HG02870 (cell line): ENCODE data around the gene TUBGCP6.
A peak's percentile ranks its signal among the peaks of the same experiment; 100 is the strongest.
"Not testable (repeated sequence)": the region's sequence is repeated elsewhere in the genome, so short reads cannot be mapped to it uniquely, and the experiment has no call there.

ENCODE experiments used
- ATAC-seq: cut with Tn5 transposase; IDR thresholded peaks from one replicate; pipeline ENCODE4 v1.9.1; 2021; ENCODE audit warnings: mild to moderate bottlenecking, moderate library complexity; ENCODE audit not compliant: unreplicated experiment

Gene TUBGCP6

GRCh38 chr22:50280708-50281383 lies 36.0 kb upstream of the TUBGCP6 start:
- ATAC-seq, result no peak

- ATAC-seq, result no peak
These were observed 35.3 kb upstream of the TUBGCP6 start for GRCh38 chr22:50280022-50280707.

- no peak for ATAC-seq
These were observed 34.3 kb upstream of the TUBGCP6 start for GRCh38 chr22:50278956-50279619.

- ATAC-seq, result no peak
These were observed 33.6 kb upstream of the TUBGCP6 start for GRCh38 chr22:50278461-50278860.

- ATAC-seq, result no peak
These were observed 32.9 kb upstream of the TUBGCP6 start for GRCh38 chr22:50277761-50278160.

GRCh38 chr22:50276143-50276542 lies 31.3 kb upstream of the TUBGCP6 start:
- ATAC-seq, result peak; percentile 44

- no peak for ATAC-seq
These were observed 30.6 kb upstream of the TUBGCP6 start for GRCh38 chr22:50275181-50276055.

- no peak for ATAC-seq
These were observed 29.9 kb upstream of the TUBGCP6 start for GRCh38 chr22:50274771-50275170.

- no peak for ATAC-seq
These were observed 29.5 kb upstream of the TUBGCP6 start for GRCh38 chr22:50274311-50274710.

- not testable (repeated sequence) for ATAC-seq
These were observed 29.0 kb upstream of the TUBGCP6 start for GRCh38 chr22:50273781-50274180.

- ATAC-seq, result not testable (repeated sequence)
These were observed 28.5 kb upstream of the TUBGCP6 start for GRCh38 chr22:50273352-50273751.

GRCh38 chr22:50272044-50272802 lies 27.4 kb upstream of the TUBGCP6 start:
- no peak for ATAC-seq

- ATAC-seq, result no peak
These were observed 26.7 kb upstream of the TUBGCP6 start for GRCh38 chr22:50271519-50271970.

GRCh38 chr22:50270666-50271394 lies 26.0 kb upstream of the TUBGCP6 start:
- no peak for ATAC-seq

GRCh38 chr22:50269970-50270665 lies 25.3 kb upstream of the TUBGCP6 start, which contains the start of gene MAPK11:
TSS of gene MAPK11 (minus strand) at chr22:50270380. CDS start at chr22:50270292, 88 bp downstream.
- ATAC-seq, result no peak

GRCh38 chr22:50269573-50269969 lies 24.7 kb upstream of the TUBGCP6 start:
- ATAC-seq, result no peak

GRCh38 chr22:50268655-50269113 lies 23.9 kb upstream of the TUBGCP6 start:
- ATAC-seq, result no peak

- no peak for ATAC-seq
These were observed 23.0 kb upstream of the TUBGCP6 start for GRCh38 chr22:50267591-50268390.
